Left ventricle myocardium superior (tissue), 1 donor: ENCODE data around the gene DUOXA1. TPM values are rescaled to one million over a fixed set of nuclear protein-coding genes. Genes with fewer than 3 reads are reported as not detected.
A peak's percentile ranks its signal among the peaks of the same experiment; 100 is the strongest.
"Not testable (repeated sequence)": the region's sequence is repeated elsewhere in the genome, so short reads cannot be mapped to it uniquely, and the experiment has no call there.

Source experiments
- ATAC-seq: fragments of 200-7000 bp; cut with Tn5 transposase; one replicate; pipeline ENCODE4 v1.9.1; 2020; ENCODE audit warnings: mild to moderate bottlenecking, moderate library complexity
- DNase-seq: peaks from one replicate; pipeline ENCODE4 v3.0.0-alpha.2; 2020
- intact Hi-C: fragments of 100-400 bp; cut with micrococcal nuclease; formaldehyde crosslinking; loops from one replicate; pipeline ENCODE4 v1.11.0; 2022
- total RNA-seq: library from RNA; stranded (reverse); fragmentation: NEBNext Ultra II Directional; extraction: Animal tissue kit (Norgen Biotek cat#: 25700); gene quantifications from one replicate; pipeline ENCODE4 v1.2.1, GENCODE V29; 2021
- donor health status: DM: no; HTN: yes; CAD: no; lungs with severe emphysema.

Gene DUOXA1
- total RNA-seq, 1 donor from 2014 or later, result 0.59 TPM

- intact Hi-C loops, result no loop called here
- DNase-seq (no peak), ATAC-seq (no peak)
Measured at GRCh38 chr15:45155739-45156138, 26.1 kb upstream of the DUOXA1 start.

- no peak for DNase-seq
- ATAC-seq, result no peak
- intact Hi-C loops, result no loop called here
Measured at GRCh38 chr15:45151998-45152828, 22.5 kb upstream of the DUOXA1 start.

GRCh38 chr15:45150997-45151396, 21.3 kb upstream of the DUOXA1 start:
- no peak for DNase-seq
- intact Hi-C loops, result no loop called here
- ATAC-seq, result no peak

GRCh38 chr15:45150481-45150880, 20.8 kb upstream of the DUOXA1 start:
- intact Hi-C loops, result no loop called here
- ATAC-seq, result no peak
- no peak for DNase-seq

- ATAC-seq (no peak), DNase-seq (no peak)
- intact Hi-C loops, result no loop called here
Measured at GRCh38 chr15:45149060-45149459, 19.4 kb upstream of the DUOXA1 start.

- intact Hi-C loops, result no loop called here
- ATAC-seq (no peak), DNase-seq (no peak)
Measured at GRCh38 chr15:45148076-45149059, 18.7 kb upstream of the DUOXA1 start.

GRCh38 chr15:45147606-45148005, 17.9 kb upstream of the DUOXA1 start:
- no peak for ATAC-seq

GRCh38 chr15:45146405-45146804, 16.7 kb upstream of the DUOXA1 start:
- ATAC-seq (no peak), DNase-seq (no peak)
- intact Hi-C loops, result no loop called here

More at GRCh38 chr15:45147606-45148005, 17.9 kb upstream of the DUOXA1 start:
- intact Hi-C loops, result no loop called here
- no peak for DNase-seq

GRCh38 chr15:45144775-45145174, 15.1 kb upstream of the DUOXA1 start:
- ATAC-seq (no peak), DNase-seq (no peak)
- intact Hi-C loops, result no loop called here

GRCh38 chr15:45143946-45144345, 14.3 kb upstream of the DUOXA1 start:
- intact Hi-C loops, result no loop called here
- ATAC-seq (no peak), DNase-seq (no peak)

- intact Hi-C loops, result no loop called here
- DNase-seq, result no peak
- ATAC-seq, result no peak
Measured at GRCh38 chr15:45143056-45143455, 13.4 kb upstream of the DUOXA1 start.

- ATAC-seq, result no peak
Measured at GRCh38 chr15:45141386-45141785, 11.7 kb upstream of the DUOXA1 start.

GRCh38 chr15:45140557-45141250, 11.0 kb upstream of the DUOXA1 start:
- DNase-seq (no peak), ATAC-seq (no peak)
- intact Hi-C loops, result no loop called here

More at GRCh38 chr15:45141386-45141785, 11.7 kb upstream of the DUOXA1 start:
- no peak for DNase-seq
- intact Hi-C loops, result no loop called here

GRCh38 chr15:45139770-45140169, 10.1 kb upstream of the DUOXA1 start:
- ATAC-seq, result no peak
- intact Hi-C loops, result no loop called here
- DNase-seq, result no peak

- ATAC-seq, result peak; percentile 14
- no peak for DNase-seq
Measured at GRCh38 chr15:45138814-45139765, 9.4 kb upstream of the DUOXA1 start.

GRCh38 chr15:45137703-45138102, 8.0 kb upstream of the DUOXA1 start:
- no peak for ATAC-seq

More at GRCh38 chr15:45138814-45139765, 9.4 kb upstream of the DUOXA1 start:
- intact Hi-C loops, result no loop called here

GRCh38 chr15:45136378-45136764, 6.7 kb upstream of the DUOXA1 start:
- intact Hi-C loops, result no loop called here
- ATAC-seq (no peak), DNase-seq (no peak)

More at GRCh38 chr15:45137703-45138102, 8.0 kb upstream of the DUOXA1 start:
- intact Hi-C loops, result no loop called here
- DNase-seq, result no peak

GRCh38 chr15:45135705-45136377, 6.2 kb upstream of the DUOXA1 start:
- intact Hi-C loops, DNase-seq: not testable (repeated sequence)
- ATAC-seq, result peak; percentile 10
